OCI-LY1 (cell line): Measurements from ENCODE around the gene LPAR1.

Experiments used
- EZH2 ChIP-seq: fragments of 200-600 bp; sonication (generic), shearing (Covaris generic); IDR thresholded peaks from 2 replicates; pipeline ENCODE4 v1.8.0; 2017; ENCODE audit warnings: borderline replicate concordance, mixed run types, mild to moderate bottlenecking, antibody characterized with exemption, low read length, moderate library complexity, mixed read lengths
- TF ChIP-seq, protein P1 (sequence below): fragments of 200-600 bp; sonication (generic), shearing (Covaris generic); IDR thresholded peaks from 2 replicates; pipeline ENCODE4 v1.5.1; 2017; ENCODE audit warnings: mild to moderate bottlenecking, antibody characterized with exemption, low read length, moderate library complexity, mixed read lengths

DNA sequence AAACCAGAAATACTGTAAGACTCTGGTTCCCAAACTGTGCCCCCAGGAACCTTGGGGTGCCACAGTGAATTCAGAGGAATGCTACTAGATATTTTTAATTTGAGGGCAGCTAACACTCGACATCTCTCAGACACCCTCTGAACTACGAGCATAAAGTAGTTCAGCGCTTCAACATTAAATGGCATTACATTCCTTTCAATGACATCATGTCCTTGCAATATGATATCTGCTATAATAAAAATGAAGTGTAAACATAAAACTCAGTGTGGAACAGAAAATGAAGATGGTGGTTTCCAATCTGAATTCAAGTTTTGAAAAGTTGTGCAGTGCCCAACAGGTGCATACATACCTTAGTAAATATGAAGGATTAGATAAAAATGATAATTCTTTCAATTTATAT is 116.1 kb downstream of the LPAR1 start:
- TF ChIP-seq, protein P1, sequence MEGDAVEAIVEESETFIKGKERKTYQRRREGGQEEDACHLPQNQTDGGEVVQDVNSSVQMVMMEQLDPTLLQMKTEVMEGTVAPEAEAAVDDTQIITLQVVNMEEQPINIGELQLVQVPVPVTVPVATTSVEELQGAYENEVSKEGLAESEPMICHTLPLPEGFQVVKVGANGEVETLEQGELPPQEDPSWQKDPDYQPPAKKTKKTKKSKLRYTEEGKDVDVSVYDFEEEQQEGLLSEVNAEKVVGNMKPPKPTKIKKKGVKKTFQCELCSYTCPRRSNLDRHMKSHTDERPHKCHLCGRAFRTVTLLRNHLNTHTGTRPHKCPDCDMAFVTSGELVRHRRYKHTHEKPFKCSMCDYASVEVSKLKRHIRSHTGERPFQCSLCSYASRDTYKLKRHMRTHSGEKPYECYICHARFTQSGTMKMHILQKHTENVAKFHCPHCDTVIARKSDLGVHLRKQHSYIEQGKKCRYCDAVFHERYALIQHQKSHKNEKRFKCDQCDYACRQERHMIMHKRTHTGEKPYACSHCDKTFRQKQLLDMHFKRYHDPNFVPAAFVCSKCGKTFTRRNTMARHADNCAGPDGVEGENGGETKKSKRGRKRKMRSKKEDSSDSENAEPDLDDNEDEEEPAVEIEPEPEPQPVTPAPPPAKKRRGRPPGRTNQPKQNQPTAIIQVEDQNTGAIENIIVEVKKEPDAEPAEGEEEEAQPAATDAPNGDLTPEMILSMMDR, result no peak
- no peak for TF ChIP-seq EZH2
